Prostate gland (tissue), 2 donors: ENCODE data around the gene PTGER4. TPM values are rescaled to one million over a fixed set of nuclear protein-coding genes. Genes with fewer than 3 reads are reported as not detected.

Experiments
- DNase-seq: peaks from one replicate; pipeline ENCODE4 v3.0.0-alpha.2; 2019; ENCODE audit warnings: low spot score
- H3K27ac ChIP-seq, 2 donors: fragments of 200-600 bp; sonication (generic); 2 replicates each; pipeline ENCODE4 v1.5.1; 2017 to 2019
- H3K27me3 ChIP-seq: fragments of 200-600 bp; sonication (generic); replicated peaks from 2 replicates; pipeline ENCODE4 v1.5.1; 2019; ENCODE audit not compliant: insufficient read depth
- H3K36me3 ChIP-seq, 2 donors: fragments of 200-600 bp; sonication (generic); 1 replicate in 1 of 2; 2 replicates in 1 of 2; pipeline versions ENCODE4 v1.5.1 to v1.8.1; 2017 to 2019
- H3K4me1 ChIP-seq: fragments of 200-600 bp; sonication (generic); replicated peaks from 2 replicates; pipeline ENCODE4 v1.5.1; 2019
- H3K4me3 ChIP-seq, 2 donors: fragments of 200-600 bp; sonication (generic); 2 replicates each; pipeline ENCODE4 v1.5.1; 2017 to 2019
- H3K9me3 ChIP-seq: fragments of 200-600 bp; sonication (generic); 2 replicates; pipeline ENCODE4 v1.5.1; 2017
- POLR2A ChIP-seq: fragments of 450-650 bp; IDR thresholded peaks from one replicate; pipeline ENCODE4 v1.6.1; 2016; ENCODE audit warnings: antibody characterized with exemption, mild to moderate bottlenecking
- POLR2AphosphoS5 ChIP-seq: sonication (generic); formaldehyde crosslinking; IDR thresholded peaks from one replicate; pipeline ENCODE4 v1.6.1; 2017; ENCODE audit warnings: antibody characterized with exemption
- WGBS: methylation state at CpG from one replicate; pipeline ENCODE4 v1.1.5; 2018; 5-methylcytosine and 5-hydroxymethylcytosine counted together
- intact Hi-C: fragments of 100-400 bp; cut with DNase I; formaldehyde crosslinking; loops from one replicate; pipeline ENCODE4 v1.14.2; 2022
- total RNA-seq, 2 donors: library from RNA; depleted of rRNA; stranded (reverse); fragments of >200 nt; gene quantifications; one replicate each; pipeline ENCODE4 v1.1.0, GENCODE V29; 2016
- TF ChIP-seq, protein P1 (sequence below), 4 experiments: fragments of 200-600 bp in 2 of 4; fragments of 450-650 bp in 2 of 4; sonication (generic) in 2 of 4; IDR thresholded peaks; 1 replicate in 3 of 4; 2 replicates in 1 of 4; pipeline ENCODE4 v1.5.1; 2016 to 2019; ENCODE audit warnings: antibody characterized with exemption in 4 of 4, mild to moderate bottlenecking in 2 of 4, moderate library complexity in 2 of 4

Gene PTGER4
- total RNA-seq, 2 donors from 2014 or later, result 22.0 to 78.3 TPM

DNA sequence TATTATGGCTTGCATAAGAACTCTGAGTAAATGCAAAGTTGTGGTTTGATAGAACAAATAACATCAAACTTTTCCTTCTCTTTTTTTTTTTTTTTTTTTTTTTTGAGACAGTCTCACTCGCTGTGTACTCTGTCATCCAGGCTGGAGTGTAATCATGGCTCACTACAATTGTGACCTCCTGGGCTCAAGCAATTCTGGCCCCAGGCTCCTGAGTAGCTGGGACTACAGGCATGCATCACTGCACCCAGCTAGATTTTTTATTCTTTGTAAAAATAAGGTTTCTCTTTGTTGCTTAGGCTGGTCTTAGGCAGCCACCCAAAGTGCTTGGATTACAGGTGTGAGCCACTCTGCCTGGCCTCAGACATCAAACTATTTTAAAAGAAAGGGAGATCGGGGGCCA is 19.0 kb upstream of the PTGER4 start:
- DNase-seq, result no peak
- intact Hi-C loops, result no loop called here
- WGBS, result 60% methylated on average over 2 of the region's 2 CpGs
- no peaks in the 10 kb centered on the region for H3K36me3 ChIP-seq
- H3K27me3 ChIP-seq, result no peaks in the 10 kb centered on the region
- no peaks in the 10 kb centered on the region for H3K9me3 ChIP-seq
- H3K4me1 ChIP-seq, result no peaks in the 10 kb centered on the region
- no peak overlapping the region for H3K27ac ChIP-seq
- no peak overlapping the region for H3K4me3 ChIP-seq
- TF ChIP-seq POLR2A (no peak), POLR2AphosphoS5 (no peak)
- TF ChIP-seq, protein P1, sequence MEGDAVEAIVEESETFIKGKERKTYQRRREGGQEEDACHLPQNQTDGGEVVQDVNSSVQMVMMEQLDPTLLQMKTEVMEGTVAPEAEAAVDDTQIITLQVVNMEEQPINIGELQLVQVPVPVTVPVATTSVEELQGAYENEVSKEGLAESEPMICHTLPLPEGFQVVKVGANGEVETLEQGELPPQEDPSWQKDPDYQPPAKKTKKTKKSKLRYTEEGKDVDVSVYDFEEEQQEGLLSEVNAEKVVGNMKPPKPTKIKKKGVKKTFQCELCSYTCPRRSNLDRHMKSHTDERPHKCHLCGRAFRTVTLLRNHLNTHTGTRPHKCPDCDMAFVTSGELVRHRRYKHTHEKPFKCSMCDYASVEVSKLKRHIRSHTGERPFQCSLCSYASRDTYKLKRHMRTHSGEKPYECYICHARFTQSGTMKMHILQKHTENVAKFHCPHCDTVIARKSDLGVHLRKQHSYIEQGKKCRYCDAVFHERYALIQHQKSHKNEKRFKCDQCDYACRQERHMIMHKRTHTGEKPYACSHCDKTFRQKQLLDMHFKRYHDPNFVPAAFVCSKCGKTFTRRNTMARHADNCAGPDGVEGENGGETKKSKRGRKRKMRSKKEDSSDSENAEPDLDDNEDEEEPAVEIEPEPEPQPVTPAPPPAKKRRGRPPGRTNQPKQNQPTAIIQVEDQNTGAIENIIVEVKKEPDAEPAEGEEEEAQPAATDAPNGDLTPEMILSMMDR (IDR thresholded peaks at IDR 0.05), result no peak

DNA sequence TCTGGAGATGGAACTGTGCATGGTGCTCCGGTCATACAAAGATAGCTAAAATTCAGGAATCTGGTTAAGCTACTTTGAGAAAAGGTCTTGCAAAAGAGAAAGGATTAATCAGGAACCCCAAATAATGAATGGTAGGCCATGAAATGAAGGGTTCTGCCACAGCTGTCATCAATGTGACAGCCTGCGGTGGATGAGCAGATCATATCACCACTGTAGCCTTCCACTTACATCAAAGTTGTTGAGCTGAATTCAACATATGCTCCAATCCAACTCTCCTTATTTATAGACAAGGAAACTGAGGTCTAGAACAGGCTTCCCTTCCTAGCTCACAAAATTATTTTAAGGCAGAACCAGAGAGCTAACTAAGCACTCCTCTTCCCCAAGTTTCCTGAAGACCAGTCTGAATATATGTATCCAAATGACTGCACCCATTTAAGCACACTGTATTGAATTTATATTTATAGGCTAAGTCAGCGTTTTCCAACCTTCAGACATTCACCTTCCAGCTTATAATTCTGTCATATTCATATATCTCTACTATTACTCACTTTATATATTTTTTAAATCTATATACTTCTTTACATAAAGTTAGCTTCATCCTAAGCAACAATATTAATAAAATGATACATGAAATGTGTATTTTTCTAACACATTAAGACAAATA is 13.9 kb upstream of the PTGER4 start:
- 83% methylated on average over 3 of the region's 3 CpGs for WGBS
- no peaks in the 10 kb centered on the region for H3K36me3 ChIP-seq
- H3K27me3 ChIP-seq, result no peaks in the 10 kb centered on the region
- TF ChIP-seq POLR2A, result no peak
- TF ChIP-seq, protein P1 (IDR thresholded peaks at IDR 0.05), result no peak
- TF ChIP-seq POLR2AphosphoS5, result no peak
- intact Hi-C loops, result no loop called here
- no peaks in the 10 kb centered on the region for H3K9me3 ChIP-seq
- H3K4me3 ChIP-seq, result no peak overlapping the region
- DNase-seq, result no peak
- H3K27ac ChIP-seq, result no peak overlapping the region
- no peaks in the 10 kb centered on the region for H3K4me1 ChIP-seq

DNA sequence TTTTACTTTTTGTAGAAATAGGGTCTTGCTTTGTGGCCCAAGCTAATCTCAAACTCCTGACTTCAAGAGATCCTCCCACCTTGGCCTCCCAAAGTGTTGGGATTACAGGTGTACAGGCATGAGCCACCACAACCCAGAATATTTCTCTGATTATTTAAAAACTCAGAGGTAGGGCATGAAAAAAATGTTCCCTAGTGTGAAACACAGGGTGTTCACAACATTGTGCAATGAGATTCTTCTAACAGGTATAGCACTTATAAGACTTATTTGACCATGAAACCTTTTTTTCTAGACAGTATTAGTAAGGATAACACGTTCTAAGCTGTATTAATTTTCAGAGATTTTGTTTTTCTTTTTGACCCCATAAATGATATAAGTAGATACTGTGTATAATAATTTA is 13.1 kb upstream of the PTGER4 start:
- DNase-seq, result no peak
- no peaks in the 10 kb centered on the region for H3K4me1 ChIP-seq
- TF ChIP-seq, protein P1 (IDR thresholded peaks at IDR 0.05), result no peak
- TF ChIP-seq POLR2AphosphoS5 (no peak), POLR2A (no peak)
- intact Hi-C loops, result no loop called here
- H3K9me3 ChIP-seq, result no peaks in the 10 kb centered on the region
- H3K36me3 ChIP-seq, result no peaks in the 10 kb centered on the region
- no peak overlapping the region for H3K27ac ChIP-seq
- H3K4me3 ChIP-seq, result no peak overlapping the region
- H3K27me3 ChIP-seq, result no peaks in the 10 kb centered on the region
- WGBS, result 83% methylated on average over 1 of the region's 1 CpG

DNA sequence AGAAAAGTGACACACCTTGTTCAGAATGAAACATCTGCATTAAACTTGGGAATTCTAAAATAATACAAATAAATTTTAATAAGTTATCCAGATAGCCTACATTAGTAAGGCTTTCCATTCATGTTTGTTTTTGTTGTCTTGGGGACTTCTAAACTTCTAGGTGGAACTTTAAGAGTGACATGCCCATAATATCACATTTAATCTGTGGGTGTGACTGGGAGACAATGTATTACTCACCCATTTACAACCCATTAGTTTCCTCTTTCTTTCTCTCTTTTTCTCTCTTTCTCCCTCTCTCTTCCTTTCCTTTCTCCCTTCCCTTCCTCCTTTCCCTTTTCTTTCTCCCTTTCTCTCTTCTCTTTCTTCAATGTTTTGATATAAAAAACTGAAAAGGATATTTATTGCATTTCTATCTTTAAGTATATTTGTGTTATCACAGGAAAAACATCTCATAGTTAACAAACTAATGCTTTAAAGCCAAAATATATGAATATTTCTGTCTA is 12.5 kb upstream of the PTGER4 start:
- no peaks in the 10 kb centered on the region for H3K4me1 ChIP-seq
- H3K27me3 ChIP-seq, result no peaks in the 10 kb centered on the region
- no peak overlapping the region for H3K27ac ChIP-seq
- no peaks in the 10 kb centered on the region for H3K36me3 ChIP-seq
- no peak for TF ChIP-seq POLR2A
- TF ChIP-seq POLR2AphosphoS5, result no peak
- TF ChIP-seq, protein P1 (IDR thresholded peaks at IDR 0.05), result no peak
- no peak overlapping the region for H3K4me3 ChIP-seq
- H3K9me3 ChIP-seq, result no peaks in the 10 kb centered on the region
- no peak for DNase-seq
- intact Hi-C loops, result no loop called here
